Astrocyte (in vitro differentiated cells and primary cell): ENCODE results near the gene PLEKHG1. TPM values are rescaled to one million over a fixed set of nuclear protein-coding genes. Genes with fewer than 3 reads are reported as not detected.

ENCODE experiments used
- DNase-seq: peaks from one replicate; pipeline ENCODE4 v3.0.0-alpha.2; 2010; ENCODE audit warnings: low read depth
- FAIRE-seq: peaks from 2 replicates; lab custom pipeline; 2011; peaks lifted over from hg19 to GRCh38; lab: Jason Lieb, UNC
- H2AFZ ChIP-seq: 2 replicates; pipeline ENCODE4 v1.6.0; 2012; ENCODE audit warnings: low read depth, low read length, inconsistent platforms
- H3K27ac ChIP-seq: 2 replicates; pipeline ENCODE4 v1.5.1; 2011; ENCODE audit warnings: low read depth, low read length, inconsistent platforms
- H3K27me3 ChIP-seq: 2 replicates; pipeline ENCODE4 v1.6.0; 2011; ENCODE audit warnings: low read length, inconsistent platforms; ENCODE audit not compliant: insufficient read depth
- H3K36me3 ChIP-seq: 2 replicates; pipeline ENCODE4 v1.5.1; 2011; ENCODE audit warnings: low read length, inconsistent platforms; ENCODE audit not compliant: insufficient read depth
- H3K4me1 ChIP-seq: 2 replicates; pipeline ENCODE4 v1.5.1; 2011; ENCODE audit warnings: low read length, inconsistent platforms; ENCODE audit not compliant: insufficient read depth
- H3K4me2 ChIP-seq: 2 replicates; pipeline ENCODE4 v1.6.0; 2012; ENCODE audit warnings: low read length, inconsistent platforms
- H3K4me3 ChIP-seq: 2 replicates; pipeline ENCODE4 v1.5.1; 2011; ENCODE audit warnings: low read depth, mild to moderate bottlenecking, low read length, inconsistent platforms; ENCODE audit not compliant: insufficient read depth
- H3K79me2 ChIP-seq: 2 replicates; pipeline ENCODE4 v1.6.0; 2012; ENCODE audit warnings: mild to moderate bottlenecking, low read length, inconsistent platforms; ENCODE audit not compliant: insufficient read depth
- H3K9ac ChIP-seq: 2 replicates; pipeline ENCODE4 v1.6.0; 2012; ENCODE audit warnings: mild to moderate bottlenecking, low read length, inconsistent platforms
- H3K9me3 ChIP-seq: 2 replicates; pipeline ENCODE4 v1.5.1; 2012; ENCODE audit warnings: low read depth, mild to moderate bottlenecking, low read length, inconsistent platforms; ENCODE audit not compliant: insufficient read depth
- H4K20me1 ChIP-seq: 2 replicates; pipeline ENCODE4 v1.6.0; 2012; ENCODE audit warnings: low read length, inconsistent platforms; ENCODE audit not compliant: insufficient read depth
- H3K27ac Mint-ChIP-seq: one replicate; pipeline ENCODE4 v1.8.0; 2021; ENCODE audit warnings: mild to moderate bottlenecking, mixed read lengths; ENCODE audit not compliant: unreplicated experiment
- H3K27me3 Mint-ChIP-seq: one replicate; pipeline ENCODE4 v1.8.0; 2021; ENCODE audit warnings: low read depth, mixed read lengths; ENCODE audit not compliant: unreplicated experiment
- H3K36me3 Mint-ChIP-seq: one replicate; pipeline ENCODE4 v1.8.0; 2021; ENCODE audit warnings: low read depth, mixed read lengths; ENCODE audit not compliant: unreplicated experiment
- H3K4me1 Mint-ChIP-seq: one replicate; pipeline ENCODE4 v1.8.0; 2021; ENCODE audit warnings: low read depth, mixed read lengths; ENCODE audit not compliant: unreplicated experiment
- H3K4me3 Mint-ChIP-seq: one replicate; pipeline ENCODE4 v1.8.0; 2021; ENCODE audit warnings: mild to moderate bottlenecking, moderate library complexity, mixed read lengths; ENCODE audit not compliant: unreplicated experiment
- H3K9me3 Mint-ChIP-seq: one replicate; pipeline ENCODE4 v1.8.0; 2021; ENCODE audit warnings: mild to moderate bottlenecking, mixed read lengths; ENCODE audit not compliant: unreplicated experiment
- EZH2 ChIP-seq: IDR thresholded peaks from 2 replicates; pipeline ENCODE4 v1.6.1; 2012; ENCODE audit warnings: mild to moderate bottlenecking, low read length, inconsistent platforms; ENCODE audit not compliant: insufficient read depth
- total RNA-seq: library from RNA; stranded (reverse); gene quantifications from 2 replicates; pipeline ENCODE4 v1.2.1, GENCODE V29; 2021
- TF ChIP-seq, protein P1 (sequence below): IDR thresholded peaks from 2 replicates; pipeline ENCODE4 v1.5.1; 2011; ENCODE audit warnings: low read depth, mild to moderate bottlenecking, inconsistent platforms, low read length, moderate library complexity; ENCODE audit not compliant: insufficient read depth

PLEKHG1 gene
- total RNA-seq, 1 donor from 2014 or later = 12.1 TPM

- Mint-ChIP-seq H3K36me3 (no peaks in the 10 kb centered on the region), H3K4me1 (peaks cover 4% of the 10 kb centered on the region), H3K27me3 (no peaks in the 10 kb centered on the region), H3K27ac (no peak overlapping the region), H3K9me3 (peaks cover 2% of the 10 kb centered on the region), H3K4me3 (no peak overlapping the region)
- H3K36me3 ChIP-seq = no peaks in the 10 kb centered on the region
- TF ChIP-seq, protein P1, sequence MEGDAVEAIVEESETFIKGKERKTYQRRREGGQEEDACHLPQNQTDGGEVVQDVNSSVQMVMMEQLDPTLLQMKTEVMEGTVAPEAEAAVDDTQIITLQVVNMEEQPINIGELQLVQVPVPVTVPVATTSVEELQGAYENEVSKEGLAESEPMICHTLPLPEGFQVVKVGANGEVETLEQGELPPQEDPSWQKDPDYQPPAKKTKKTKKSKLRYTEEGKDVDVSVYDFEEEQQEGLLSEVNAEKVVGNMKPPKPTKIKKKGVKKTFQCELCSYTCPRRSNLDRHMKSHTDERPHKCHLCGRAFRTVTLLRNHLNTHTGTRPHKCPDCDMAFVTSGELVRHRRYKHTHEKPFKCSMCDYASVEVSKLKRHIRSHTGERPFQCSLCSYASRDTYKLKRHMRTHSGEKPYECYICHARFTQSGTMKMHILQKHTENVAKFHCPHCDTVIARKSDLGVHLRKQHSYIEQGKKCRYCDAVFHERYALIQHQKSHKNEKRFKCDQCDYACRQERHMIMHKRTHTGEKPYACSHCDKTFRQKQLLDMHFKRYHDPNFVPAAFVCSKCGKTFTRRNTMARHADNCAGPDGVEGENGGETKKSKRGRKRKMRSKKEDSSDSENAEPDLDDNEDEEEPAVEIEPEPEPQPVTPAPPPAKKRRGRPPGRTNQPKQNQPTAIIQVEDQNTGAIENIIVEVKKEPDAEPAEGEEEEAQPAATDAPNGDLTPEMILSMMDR = no peak
- no peak for TF ChIP-seq EZH2
- FAIRE-seq = no peak
- no peaks in the 10 kb centered on the region for H4K20me1 ChIP-seq
- H2AFZ ChIP-seq = no peak overlapping the region
- no peak overlapping the region for H3K4me2 ChIP-seq
- no peak overlapping the region for H3K4me3 ChIP-seq
- no peaks in the 10 kb centered on the region for H3K4me1 ChIP-seq
- H3K27ac ChIP-seq = no peak overlapping the region
- H3K9me3 ChIP-seq = no peaks in the 10 kb centered on the region
- H3K9ac ChIP-seq = no peak overlapping the region
- H3K27me3 ChIP-seq = no peaks in the 10 kb centered on the region
- no peaks in the 10 kb centered on the region for H3K79me2 ChIP-seq
- no peak for DNase-seq
Measured at GRCh38 chr6:150620763-150621162, 21.1 kb downstream of the PLEKHG1 start.

DNA sequence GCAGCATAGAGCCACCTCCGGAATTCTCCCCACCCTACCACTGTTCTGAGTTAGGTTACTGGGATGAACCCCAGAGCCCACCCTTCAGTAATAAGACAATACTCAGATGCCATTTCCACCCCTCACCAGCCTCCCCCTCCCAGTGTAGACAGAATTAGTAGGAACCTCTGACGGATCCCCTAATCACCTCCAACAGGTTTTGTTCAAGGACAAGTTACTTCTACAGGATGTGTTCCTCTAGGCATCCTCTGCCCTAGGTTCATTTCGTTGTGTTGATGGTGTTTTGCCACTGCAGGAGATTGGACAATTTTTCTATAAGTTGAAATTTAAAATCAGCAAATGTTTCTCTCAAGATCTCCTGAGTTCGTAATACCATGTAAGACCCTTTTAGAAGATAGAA lies 22.8 kb downstream of the PLEKHG1 start:
- H3K27ac Mint-ChIP-seq = no peak overlapping the region
- Histone ChIP-seq H3K79me2 (peaks cover 2% of the 10 kb centered on the region), H3K36me3 (no peaks in the 10 kb centered on the region), H3K4me2 (no peak overlapping the region), H3K4me3 (no peak overlapping the region), H3K4me1 (no peaks in the 10 kb centered on the region), H4K20me1 (no peaks in the 10 kb centered on the region), H3K27ac (no peak overlapping the region), H3K9ac (no peak overlapping the region), H3K27me3 (no peaks in the 10 kb centered on the region), H3K9me3 (no peaks in the 10 kb centered on the region), H2AFZ (no peak overlapping the region)
- FAIRE-seq = no peak
- peaks cover 6% of the 10 kb centered on the region for H3K4me1 Mint-ChIP-seq
- no peaks in the 10 kb centered on the region for H3K27me3 Mint-ChIP-seq
- H3K36me3 Mint-ChIP-seq = no peaks in the 10 kb centered on the region
- DNase-seq = no peak
- H3K4me3 Mint-ChIP-seq = no peak overlapping the region
- TF ChIP-seq, protein P1 = no peak
- no peak for TF ChIP-seq EZH2
- H3K9me3 Mint-ChIP-seq = peaks cover 4% of the 10 kb centered on the region

DNA sequence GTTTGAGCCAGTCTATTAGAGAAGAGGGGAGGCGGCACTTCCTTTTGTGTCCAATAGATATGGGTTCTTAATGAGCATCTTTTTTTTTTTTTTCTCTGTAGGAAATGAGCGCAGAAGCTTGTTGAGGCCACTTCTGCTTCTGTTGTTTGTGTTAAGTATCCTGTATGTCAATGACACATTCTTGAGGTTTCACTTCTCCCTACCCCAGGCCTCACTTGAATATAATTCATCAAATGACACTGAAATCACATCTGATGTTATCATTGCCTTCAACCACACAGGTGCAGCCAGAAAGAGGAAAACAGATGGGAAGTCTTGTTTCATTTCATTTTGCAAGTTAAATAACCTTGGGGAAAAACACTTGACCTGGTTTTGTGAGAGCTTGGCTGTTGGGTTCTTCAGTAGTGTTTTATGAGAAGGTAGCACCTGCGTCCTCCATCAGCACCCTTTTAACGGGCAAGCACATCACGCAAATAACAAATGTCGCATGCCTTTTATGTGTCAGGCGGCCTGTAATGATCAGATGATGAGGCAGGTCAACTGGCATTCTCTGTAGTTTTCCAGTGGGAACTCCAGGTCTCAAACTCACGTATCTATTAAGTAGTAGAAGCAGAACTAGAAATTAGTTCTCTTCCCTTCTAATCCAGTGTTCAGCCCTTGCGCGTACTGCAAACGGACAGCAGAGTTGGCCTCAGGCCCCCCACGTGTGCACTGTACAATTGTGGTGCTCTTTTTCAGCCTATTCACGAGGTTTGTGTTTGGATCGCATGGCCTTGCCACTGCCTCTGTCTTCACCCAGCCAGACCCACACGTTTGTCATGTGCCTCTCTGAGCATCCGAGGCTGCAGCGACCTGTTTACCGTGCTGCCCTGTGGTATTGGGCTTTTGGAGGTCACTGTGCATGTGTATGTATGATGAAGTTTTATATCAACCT lies 23.5 kb downstream of the PLEKHG1 start:
- Histone ChIP-seq H3K9me3 (no peaks in the 10 kb centered on the region), H3K79me2 (peaks cover 2% of the 10 kb centered on the region), H3K27me3 (no peaks in the 10 kb centered on the region), H3K4me3 (no peak overlapping the region), H3K27ac (no peak overlapping the region), H3K4me1 (peaks cover 3% of the 10 kb centered on the region), H3K9ac (no peak overlapping the region), H3K4me2 (no peak overlapping the region), H3K36me3 (no peaks in the 10 kb centered on the region), H2AFZ (no peak overlapping the region), H4K20me1 (no peaks in the 10 kb centered on the region)
- H3K4me3 Mint-ChIP-seq = no peak overlapping the region
- TF ChIP-seq, protein P1 = no peak
- no peak for TF ChIP-seq EZH2
- peaks cover 4% of the 10 kb centered on the region for H3K9me3 Mint-ChIP-seq
- no peak overlapping the region for H3K27ac Mint-ChIP-seq
- no peaks in the 10 kb centered on the region for H3K36me3 Mint-ChIP-seq
- H3K4me1 Mint-ChIP-seq = peaks cover 13% of the 10 kb centered on the region
- FAIRE-seq (no peak), DNase-seq (no peak)
- no peaks in the 10 kb centered on the region for H3K27me3 Mint-ChIP-seq
